ENCODE data around the gene GXYLT1. TPM values are rescaled to one million over a fixed set of nuclear protein-coding genes. Genes with fewer than 3 reads are reported as not detected.
A peak's percentile ranks its signal among the peaks of the same experiment; 100 is the strongest.

Gene GXYLT1
- total and polyA plus RNA-seq, 2 experiments from 2014 or later: 13.7 to 14.6 TPM

- Histone ChIP-seq H4K20me1 (ENCODE audit: insufficient read depth) (peaks cover 7% of the 10 kb centered on the region; the same call in 1 of the 2 replicates), H3K9me2 (ENCODE audit: insufficient read depth) (no peaks in the 10 kb centered on the region), H3K9me3 (ENCODE audit: low read depth) (no peaks in the 10 kb centered on the region), H3K36me3 (ENCODE audit: low read depth) (no peaks in the 10 kb centered on the region), H3K4me1 (ENCODE audit: insufficient read depth) (peaks cover 21% of the 10 kb centered on the region), H3K4me3 (no peak overlapping the region), H3K79me2 (ENCODE audit: insufficient read depth) (peaks cover 94% of the 10 kb centered on the region), H3K4me2 (ENCODE audit: unreplicated experiment) (no peak overlapping the region), H3K9ac (no peak overlapping the region), H2AFZ (no peak overlapping the region), H3K27ac (no peak overlapping the region), H3F3A (ENCODE audit: insufficient read depth) (peaks cover 19% of the 10 kb centered on the region), H3K27me3 (replicated peaks; ENCODE audit: insufficient read depth) (no peaks in the 10 kb centered on the region)
- 77 to 81% methylated on average over 3 of the region's 3 CpGs for WGBS, 2 experiments (ENCODE audit: low coverage in 1 of 2, low lambda C conversion rate in 2 of 2, missing lambda C conversion rate in 2 of 2)
- DNase-seq: peak; percentile 68
- TF ChIP-seq EZH2phosphoT487 (IDR thresholded peaks at IDR 0.05; ENCODE audit: insufficient read depth, low read depth): no peak
- no peak for TF ChIP-seq EZH2 (IDR thresholded peaks at IDR 0.05; ENCODE audit: insufficient read depth, poor library complexity, severe bottlenecking)
- in situ Hi-C loops (cut with MboI): loop anchor here (25.0 kb wide), 2 partner anchors 434 to 1159 kb away; no protein-coding TSS in a partner anchor
Measured at GRCh38 chr12:42128327-42128726, 16.3 kb downstream of the GXYLT1 start.

- H3F3A ChIP-seq (ENCODE audit: insufficient read depth): peaks cover 19% of the 10 kb centered on the region
- in situ Hi-C loops (cut with MboI): loop anchor here (25.0 kb wide), 2 partner anchors 435 to 1160 kb away; no protein-coding TSS in a partner anchor
- no peak overlapping the region for H3K27ac ChIP-seq
- H3K9me2 ChIP-seq (ENCODE audit: insufficient read depth): no peaks in the 10 kb centered on the region
- H3K9me3 ChIP-seq (ENCODE audit: low read depth): no peaks in the 10 kb centered on the region
- TF ChIP-seq EZH2 (IDR thresholded peaks at IDR 0.05; ENCODE audit: insufficient read depth, poor library complexity, severe bottlenecking) (no peak), EZH2phosphoT487 (IDR thresholded peaks at IDR 0.05; ENCODE audit: insufficient read depth, low read depth) (no peak)
- WGBS, 2 experiments (ENCODE audit: low coverage in 1 of 2, low lambda C conversion rate in 2 of 2, missing lambda C conversion rate in 2 of 2): 58 to 62% methylated on average over 1 of the region's 1 CpG
- H4K20me1 ChIP-seq (ENCODE audit: insufficient read depth): peaks cover 7% of the 10 kb centered on the region; the same call in 1 of the 2 replicates
- H3K9ac ChIP-seq: no peak overlapping the region
- H3K4me1 ChIP-seq (ENCODE audit: insufficient read depth): peaks cover 21% of the 10 kb centered on the region
- H3K27me3 ChIP-seq (replicated peaks; ENCODE audit: insufficient read depth): no peaks in the 10 kb centered on the region
- no peak overlapping the region for H3K4me2 ChIP-seq (ENCODE audit: unreplicated experiment)
- no peak overlapping the region for H2AFZ ChIP-seq
- peaks cover 94% of the 10 kb centered on the region for H3K79me2 ChIP-seq (ENCODE audit: insufficient read depth)
- H3K4me3 ChIP-seq: no peak overlapping the region
- H3K36me3 ChIP-seq (ENCODE audit: low read depth): no peaks in the 10 kb centered on the region
- no peak for DNase-seq
Measured at GRCh38 chr12:42126963-42127362, 17.7 kb downstream of the GXYLT1 start.

- no peak overlapping the region for H3K27ac ChIP-seq
- no peaks in the 10 kb centered on the region for H3K9me2 ChIP-seq (ENCODE audit: insufficient read depth)
- H3K4me2 ChIP-seq (ENCODE audit: unreplicated experiment): no peak overlapping the region
- TF ChIP-seq EZH2 (IDR thresholded peaks at IDR 0.05; ENCODE audit: insufficient read depth, poor library complexity, severe bottlenecking) (no peak), EZH2phosphoT487 (IDR thresholded peaks at IDR 0.05; ENCODE audit: insufficient read depth, low read depth) (no peak)
- in situ Hi-C loops (cut with MboI): loop anchor here (25.0 kb wide), 2 partner anchors 437 to 1162 kb away; no protein-coding TSS in a partner anchor
- H2AFZ ChIP-seq: no peak overlapping the region
- H4K20me1 ChIP-seq (ENCODE audit: insufficient read depth): peaks cover 6% of the 10 kb centered on the region; the same call in 1 of the 2 replicates
- H3F3A ChIP-seq (ENCODE audit: insufficient read depth): peaks cover 6% of the 10 kb centered on the region
- peaks cover 7% of the 10 kb centered on the region for H3K4me1 ChIP-seq (ENCODE audit: insufficient read depth)
- H3K79me2 ChIP-seq (ENCODE audit: insufficient read depth): peaks cover 97% of the 10 kb centered on the region
- no peak overlapping the region for H3K4me3 ChIP-seq
- no peaks in the 10 kb centered on the region for H3K27me3 ChIP-seq (replicated peaks; ENCODE audit: insufficient read depth)
- no peaks in the 10 kb centered on the region for H3K36me3 ChIP-seq (ENCODE audit: low read depth)
- 89 to 95% methylated on average over 1 of the region's 1 CpG for WGBS, 2 experiments (ENCODE audit: low coverage in 1 of 2, low lambda C conversion rate in 2 of 2, missing lambda C conversion rate in 2 of 2)
- no peaks in the 10 kb centered on the region for H3K9me3 ChIP-seq (ENCODE audit: low read depth)
- no peak overlapping the region for H3K9ac ChIP-seq
- DNase-seq: no peak
Measured at GRCh38 chr12:42125388-42125767, 19.3 kb downstream of the GXYLT1 start.

- Histone ChIP-seq H3K9ac (no peak overlapping the region), H4K20me1 (ENCODE audit: insufficient read depth) (peaks cover 5% of the 10 kb centered on the region; the same call in 1 of the 2 replicates), H3F3A (ENCODE audit: insufficient read depth) (peaks cover under 1% of the 10 kb centered on the region), H3K4me1 (ENCODE audit: insufficient read depth) (peaks cover 2% of the 10 kb centered on the region), H3K79me2 (ENCODE audit: insufficient read depth) (peaks cover 97% of the 10 kb centered on the region), H3K4me2 (ENCODE audit: unreplicated experiment) (no peak overlapping the region), H2AFZ (no peak overlapping the region), H3K9me3 (ENCODE audit: low read depth) (no peaks in the 10 kb centered on the region), H3K27ac (no peak overlapping the region), H3K9me2 (ENCODE audit: insufficient read depth) (no peaks in the 10 kb centered on the region), H3K36me3 (ENCODE audit: low read depth) (no peaks in the 10 kb centered on the region), H3K4me3 (no peak overlapping the region), H3K27me3 (replicated peaks; ENCODE audit: insufficient read depth) (no peaks in the 10 kb centered on the region)
- no peak for DNase-seq
- in situ Hi-C loops (cut with MboI): loop anchor here (25.0 kb wide), 2 partner anchors 437 to 1162 kb away; no protein-coding TSS in a partner anchor
- TF ChIP-seq EZH2 (IDR thresholded peaks at IDR 0.05; ENCODE audit: insufficient read depth, poor library complexity, severe bottlenecking) (no peak), EZH2phosphoT487 (IDR thresholded peaks at IDR 0.05; ENCODE audit: insufficient read depth, low read depth) (no peak)
- 72 to 81% methylated on average over 5 of the region's 5 CpGs for WGBS, 2 experiments (ENCODE audit: low coverage in 1 of 2, low lambda C conversion rate in 2 of 2, missing lambda C conversion rate in 2 of 2)
Measured at GRCh38 chr12:42124764-42125387, 19.8 kb downstream of the GXYLT1 start.

Measured in GM23248 (cell line).